NCI-H2081 treated with DMSO at 0.1 percent for 48 hours (cell line): ENCODE results near the gene GRID2IP.

Experiments
- DNase-seq: peaks from one replicate; lab custom pipeline; 2025; lab: John Stamatoyannopoulos, UW

The GRID2IP gene

GRCh38 chr7:6520163-6520981, 30.9 kb downstream of the GRID2IP start:
- DNase-seq = no peak

DNA sequence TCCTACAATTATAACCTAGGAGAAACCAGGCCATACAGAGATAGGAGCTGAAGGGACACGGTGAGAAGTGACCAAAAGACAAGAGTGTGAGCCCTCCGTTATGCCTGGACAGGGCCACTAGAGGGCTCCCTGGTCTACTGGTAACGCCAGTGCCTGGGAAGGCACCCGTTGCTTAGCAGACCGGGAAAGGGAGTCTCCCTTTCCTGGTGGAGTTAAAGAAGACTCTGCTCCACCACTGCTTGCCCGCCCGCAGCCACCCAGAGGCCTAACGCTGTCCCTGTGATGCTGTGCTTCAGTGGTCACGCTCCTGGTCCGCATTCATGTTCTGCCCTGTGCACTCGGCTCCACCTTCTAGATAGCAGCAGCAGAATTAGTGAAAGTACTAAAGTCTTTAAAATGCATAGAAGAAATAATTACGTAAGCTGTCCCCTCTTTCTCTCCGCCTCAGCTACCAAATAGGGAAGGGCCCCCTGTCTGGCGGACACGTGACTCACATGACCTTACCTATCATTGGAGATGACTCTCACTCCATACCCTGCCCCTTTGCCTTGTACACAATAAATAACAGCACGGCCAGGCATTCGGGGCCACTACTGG, 34.8 kb downstream of the GRID2IP start:
- DNase-seq = peak; percentile 36

DNA sequence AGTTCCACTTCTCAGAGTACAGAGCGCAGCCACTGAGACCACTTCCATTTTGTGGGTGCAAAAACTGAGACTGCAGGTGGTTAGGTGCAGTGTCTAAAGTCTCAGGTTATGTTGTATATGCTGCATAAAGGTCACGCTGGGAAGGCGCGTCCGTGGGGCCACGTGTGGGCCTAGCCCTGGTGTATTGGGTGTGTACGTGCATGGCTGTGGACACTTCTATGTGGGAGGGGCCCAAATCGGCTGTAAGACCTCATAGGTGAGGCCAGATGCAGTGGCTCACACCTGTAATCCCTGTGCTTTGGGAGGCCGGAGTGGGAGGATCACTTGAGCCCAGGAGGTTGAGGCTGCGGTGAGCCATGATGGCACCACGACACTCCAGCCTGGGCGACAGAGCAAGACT, 37.7 kb downstream of the GRID2IP start:
- DNase-seq = no peak

DNA sequence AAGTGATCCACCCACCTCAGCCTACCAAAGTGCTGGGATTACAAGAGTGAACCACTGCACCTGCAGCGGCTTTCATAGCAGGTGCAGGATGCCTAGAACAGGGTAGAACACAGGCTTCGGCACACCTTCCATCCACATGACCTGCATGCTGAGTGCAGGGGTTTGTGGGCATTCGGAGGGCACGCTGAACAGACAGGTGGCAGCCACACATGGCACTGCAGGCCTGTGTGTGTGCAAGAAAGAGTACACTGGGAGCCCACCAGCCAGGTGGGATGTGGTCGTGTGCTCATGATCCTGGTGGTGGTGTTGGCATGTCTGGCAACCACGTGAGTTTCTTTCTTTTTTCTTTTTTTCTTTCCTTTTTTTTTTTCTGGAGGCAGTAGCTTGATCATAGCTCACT, 38.4 kb downstream of the GRID2IP start:
- DNase-seq = no peak

DNA sequence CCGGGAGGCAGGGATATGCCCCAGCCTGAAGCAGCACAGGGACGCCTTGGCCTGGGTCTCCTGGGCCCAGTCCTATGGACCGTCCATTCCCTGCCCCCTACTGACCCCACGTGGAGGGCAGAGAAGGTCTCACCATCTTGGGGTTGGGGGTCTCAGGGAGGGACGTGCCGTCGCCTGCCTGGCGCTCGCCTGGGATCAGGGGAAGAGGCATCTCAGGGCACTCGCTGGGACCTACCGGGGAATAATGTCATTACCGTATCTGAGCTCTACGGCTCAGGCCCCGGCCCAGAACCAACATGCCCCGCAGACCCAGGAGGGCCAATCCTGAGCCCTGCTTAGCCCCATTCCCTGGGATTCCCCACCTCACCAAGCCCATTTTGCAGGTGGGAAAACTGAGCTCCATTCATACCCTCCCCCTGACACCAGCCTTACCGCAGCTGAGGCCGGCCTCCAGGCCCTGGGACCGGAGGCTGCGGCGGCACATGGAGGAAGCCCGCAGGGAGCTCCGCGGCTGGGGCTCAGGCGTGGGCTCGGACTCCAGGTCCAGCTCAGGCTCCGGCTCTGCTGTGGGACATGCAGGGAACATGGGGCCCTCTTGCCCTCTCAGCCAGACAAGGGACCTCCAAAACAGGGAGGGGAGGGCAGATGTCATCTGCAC, 40.7 kb downstream of the GRID2IP start:
- DNase-seq = no peak

DNA sequence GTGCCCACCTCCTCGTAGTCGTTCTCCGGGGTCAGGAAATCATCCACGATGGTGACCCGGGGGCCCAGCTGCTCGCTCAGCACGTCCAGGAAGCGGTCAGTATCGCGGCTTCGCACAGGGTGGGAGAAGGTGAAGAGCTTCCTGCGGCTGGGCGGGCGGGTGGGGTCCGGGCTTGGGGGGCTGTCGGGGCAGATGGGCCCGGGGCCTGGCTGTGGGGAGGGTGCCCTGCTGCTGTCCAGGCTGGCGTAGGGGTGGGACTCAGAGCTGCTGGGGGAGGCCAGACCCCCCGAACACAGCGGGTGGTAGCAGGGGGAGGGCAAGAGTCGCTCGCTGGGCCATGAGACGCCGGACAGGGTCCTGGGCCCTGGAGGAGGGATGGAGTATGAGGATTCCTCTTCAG, 42.3 kb downstream of the GRID2IP start:
- DNase-seq = no peak

- no peak for DNase-seq
Observed at GRCh38 chr7:6508539-6508938, 42.7 kb downstream of the GRID2IP start.

GRCh38 chr7:6507906-6508305, 43.4 kb downstream of the GRID2IP start:
- DNase-seq = no peak

- no peak for DNase-seq
Observed at GRCh38 chr7:6505685-6506559, 45.3 kb downstream of the GRID2IP start.

GRCh38 chr7:6504996-6505395, 46.3 kb downstream of the GRID2IP start:
- DNase-seq = no peak

DNA sequence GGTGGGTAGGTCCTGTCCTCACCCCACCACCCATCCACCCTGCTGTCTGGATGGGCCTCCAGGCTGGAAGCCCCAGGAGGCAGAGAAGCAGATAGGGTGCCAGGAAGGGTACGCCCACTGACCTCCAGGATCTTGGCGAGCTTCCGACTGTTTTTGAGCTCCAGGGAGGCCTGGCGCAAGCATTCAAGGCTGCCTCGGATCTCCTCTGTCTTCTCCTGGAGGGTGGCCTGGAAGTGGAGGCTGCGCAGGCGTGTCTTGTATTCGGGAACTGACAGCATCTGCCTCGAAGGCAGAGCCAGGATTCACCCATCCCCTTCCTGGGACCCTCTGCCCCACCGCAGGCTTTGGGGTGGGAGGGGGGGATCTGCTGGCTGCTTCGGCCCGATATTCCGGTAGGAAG, 48.4 kb downstream of the GRID2IP start:
- DNase-seq = no peak

DNA sequence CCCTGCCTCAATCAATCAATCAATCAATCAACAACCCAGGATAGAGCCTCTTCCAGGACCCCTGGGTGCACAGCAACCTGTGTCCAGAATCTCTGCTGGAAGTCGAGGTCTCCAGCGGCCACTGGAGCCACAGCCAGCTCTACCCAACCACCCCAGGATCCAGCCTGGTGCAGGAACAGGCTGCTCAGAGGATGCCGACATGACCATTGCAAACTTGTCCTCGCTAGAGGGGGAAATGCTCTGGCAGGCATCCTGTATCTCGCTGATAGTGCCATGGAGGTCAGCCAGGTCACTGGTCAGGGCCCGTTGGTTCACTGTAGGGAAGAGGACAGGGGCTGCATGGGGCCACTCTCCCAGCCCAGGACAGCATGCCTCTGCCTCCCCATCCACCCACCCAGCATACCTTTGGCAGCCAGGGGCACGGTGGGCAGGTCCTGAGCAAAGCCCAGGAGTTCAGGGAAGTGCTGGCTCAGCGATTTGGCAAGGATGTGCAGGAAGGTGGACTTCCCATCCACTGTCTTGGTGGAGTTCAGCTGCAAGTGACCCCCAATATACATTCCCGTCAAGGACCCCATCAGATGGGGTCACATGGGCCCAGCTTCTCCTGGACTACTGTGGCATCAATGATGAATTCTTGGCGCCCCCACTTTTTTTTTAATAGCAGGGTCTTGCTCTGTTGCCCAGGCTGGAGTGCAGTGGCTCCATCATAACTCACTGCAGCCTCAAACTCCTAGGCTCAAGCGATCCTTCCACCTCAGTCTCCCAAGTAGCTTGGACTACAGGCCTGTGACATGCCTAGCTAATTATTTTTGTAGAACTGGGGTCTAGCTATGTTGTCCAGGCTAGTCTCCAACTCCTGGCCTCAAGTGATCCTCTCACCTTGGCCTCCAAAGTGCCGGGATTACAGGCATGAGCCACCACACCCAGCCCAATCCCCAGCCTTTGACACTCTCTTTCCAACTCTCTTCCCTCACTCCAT, 49.4 kb downstream of the GRID2IP start:
- DNase-seq = no peak

GRCh38 chr7:6500691-6501090, 50.6 kb downstream of the GRID2IP start:
- no peak for DNase-seq

DNA sequence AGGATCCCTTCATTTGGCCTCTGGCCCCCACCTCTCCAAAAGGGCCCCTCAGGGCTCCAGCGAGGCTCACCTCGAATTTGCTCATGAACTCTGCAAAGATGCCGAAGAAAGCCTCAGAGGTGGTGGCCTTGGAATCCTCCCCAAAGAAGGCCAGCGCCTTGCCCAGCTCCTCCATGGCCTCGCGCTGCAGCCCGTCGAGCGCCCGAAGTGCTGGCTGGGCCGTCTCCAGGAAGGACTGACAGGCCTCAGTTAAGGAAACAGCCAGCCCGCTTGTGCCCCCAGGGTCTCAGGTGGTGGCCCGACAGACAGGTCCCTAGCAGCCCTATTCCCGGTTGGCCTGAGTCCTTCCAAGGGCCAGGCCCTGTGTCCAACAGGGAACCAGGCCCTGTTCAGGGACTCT, 53.3 kb downstream of the GRID2IP start:
- DNase-seq = no peak

DNA sequence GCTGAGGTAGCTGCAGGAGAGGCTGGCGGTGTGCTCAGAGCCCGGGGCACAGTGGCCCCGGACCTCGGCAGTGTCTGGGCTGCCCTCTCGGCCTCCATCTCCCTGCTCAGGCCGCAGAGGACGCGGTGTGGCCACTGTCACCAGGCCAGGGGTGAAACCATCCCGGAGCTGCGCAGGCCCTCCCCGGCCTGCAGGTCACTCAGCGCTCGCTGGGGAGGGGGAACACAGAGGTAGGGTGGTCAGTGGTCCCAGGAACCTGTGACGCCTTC, 53.7 kb downstream of the GRID2IP start:
- no peak for DNase-seq

DNA sequence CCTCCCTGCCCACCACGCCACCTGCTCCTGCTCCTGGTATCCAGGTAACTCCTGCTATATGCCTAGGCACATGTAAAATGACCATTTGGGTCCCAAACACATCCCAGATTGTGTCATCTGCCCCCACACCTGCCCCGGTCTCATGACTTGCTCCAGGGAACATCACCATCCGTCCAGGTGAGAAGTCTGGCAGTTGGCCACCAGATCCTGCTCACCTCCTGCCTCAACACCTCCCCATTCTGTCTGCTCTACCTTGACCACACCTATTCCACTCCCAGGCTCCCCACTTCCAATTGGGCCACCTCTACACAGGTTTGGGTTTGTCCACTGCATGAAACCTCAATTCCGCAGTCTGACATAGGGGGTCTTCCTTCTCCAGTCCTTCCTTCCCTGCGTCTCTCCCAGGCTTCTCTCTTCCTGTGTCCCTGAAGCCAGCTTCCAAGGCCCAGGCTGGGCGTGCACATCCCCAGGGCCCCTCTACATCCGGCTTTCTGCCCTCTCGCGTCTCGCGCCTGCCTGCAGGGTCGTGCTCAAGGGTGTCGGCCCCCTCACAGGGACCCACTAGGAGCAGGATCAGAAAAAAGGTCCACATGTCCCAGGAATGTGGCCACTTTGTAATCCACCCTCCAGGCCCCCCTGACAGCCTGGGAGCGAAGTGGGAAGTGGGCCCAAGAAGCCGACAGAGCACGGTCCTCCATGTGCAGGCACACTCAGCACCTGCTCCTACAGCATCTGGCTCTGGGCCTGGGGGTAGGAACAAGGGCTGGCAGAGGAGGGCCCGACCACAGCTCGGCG, 54.2 kb downstream of the GRID2IP start:
- no peak for DNase-seq

DNA sequence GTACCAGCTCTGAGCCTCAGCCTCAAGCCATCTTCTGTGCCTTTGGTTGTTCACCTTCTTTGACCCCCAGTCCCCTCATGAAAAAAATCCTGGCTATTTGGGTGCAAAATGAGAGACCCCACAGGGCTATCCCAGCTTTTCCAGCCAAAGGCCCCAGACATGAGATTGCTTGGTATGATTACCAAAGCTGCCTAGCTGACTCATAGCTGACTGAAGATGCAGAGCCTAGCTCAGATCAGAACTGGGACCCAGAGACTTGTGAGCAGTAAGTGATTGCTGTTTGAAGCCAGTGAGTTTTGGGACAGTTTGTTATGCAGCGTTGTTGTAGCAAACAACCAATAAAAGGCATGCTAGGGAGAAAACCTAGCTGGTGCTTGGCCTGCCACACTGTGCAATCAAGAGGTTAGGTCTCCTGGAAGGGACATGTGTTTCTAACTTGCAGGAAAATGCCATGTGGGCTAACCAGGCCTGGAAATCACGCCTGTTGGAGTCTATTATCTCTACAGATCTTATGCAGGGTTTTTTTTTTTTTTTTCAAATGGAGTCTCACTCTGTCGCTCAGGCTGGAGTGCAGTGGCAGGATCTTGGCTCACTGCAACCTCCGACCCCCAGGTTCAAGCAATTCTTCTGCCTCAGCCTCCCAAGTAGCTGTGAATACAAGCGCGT, 55.5 kb downstream of the GRID2IP start:
- no peak for DNase-seq

DNA sequence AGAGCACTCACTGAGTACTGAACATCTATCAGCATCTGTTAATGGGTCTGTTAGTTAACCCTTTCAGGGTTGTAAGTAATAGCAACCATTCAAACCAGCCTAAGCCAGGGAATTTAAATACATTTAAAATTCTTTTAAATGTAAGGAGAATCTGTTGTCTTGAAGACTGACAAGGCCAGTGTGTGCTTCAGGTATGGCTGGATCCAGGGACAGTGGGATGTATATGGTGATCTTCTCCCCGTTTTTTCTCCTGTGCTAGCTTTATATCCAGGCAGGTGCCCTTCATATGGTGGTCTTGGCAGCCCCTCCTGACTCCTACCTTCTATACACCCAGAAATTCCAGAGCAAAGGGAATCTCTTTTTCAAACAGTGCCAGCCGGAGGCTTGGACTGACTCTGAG, 56.9 kb downstream of the GRID2IP start:
- no peak for DNase-seq

DNA sequence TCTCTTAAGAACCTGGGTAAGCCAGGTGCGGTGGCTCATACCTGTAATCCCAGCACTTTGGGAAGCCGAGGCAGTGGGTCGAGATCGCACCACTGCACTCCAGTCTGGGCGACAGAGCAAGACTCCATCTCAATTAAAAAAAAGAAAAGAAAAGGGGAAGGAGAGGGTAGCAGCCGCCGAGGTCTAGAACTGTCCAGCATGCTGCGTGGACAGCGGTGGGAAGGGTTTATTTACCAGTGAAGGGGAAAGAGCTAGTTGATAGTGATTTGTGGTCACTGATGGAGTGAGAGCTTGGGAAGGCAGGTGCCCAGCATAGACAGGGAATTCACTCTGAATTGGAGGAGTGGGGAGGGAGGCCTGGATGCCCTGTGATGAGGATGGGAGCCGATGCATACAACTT, 60.1 kb downstream of the GRID2IP start:
- DNase-seq = no peak

GRCh38 chr7:6489612-6490011, 61.6 kb downstream of the GRID2IP start:
- DNase-seq = no peak
